ENCODE measurements around the gene TUBD1. TPM values are rescaled to one million over a fixed set of nuclear protein-coding genes. Genes with fewer than 3 reads are reported as not detected.

Gene TUBD1
- total and polyA plus RNA-seq, 2 of the 13 experiments (the other 11 are each of a cell fraction or from before 2014, with no cell fraction given), result 18.2 to 25.9 TPM

DNA sequence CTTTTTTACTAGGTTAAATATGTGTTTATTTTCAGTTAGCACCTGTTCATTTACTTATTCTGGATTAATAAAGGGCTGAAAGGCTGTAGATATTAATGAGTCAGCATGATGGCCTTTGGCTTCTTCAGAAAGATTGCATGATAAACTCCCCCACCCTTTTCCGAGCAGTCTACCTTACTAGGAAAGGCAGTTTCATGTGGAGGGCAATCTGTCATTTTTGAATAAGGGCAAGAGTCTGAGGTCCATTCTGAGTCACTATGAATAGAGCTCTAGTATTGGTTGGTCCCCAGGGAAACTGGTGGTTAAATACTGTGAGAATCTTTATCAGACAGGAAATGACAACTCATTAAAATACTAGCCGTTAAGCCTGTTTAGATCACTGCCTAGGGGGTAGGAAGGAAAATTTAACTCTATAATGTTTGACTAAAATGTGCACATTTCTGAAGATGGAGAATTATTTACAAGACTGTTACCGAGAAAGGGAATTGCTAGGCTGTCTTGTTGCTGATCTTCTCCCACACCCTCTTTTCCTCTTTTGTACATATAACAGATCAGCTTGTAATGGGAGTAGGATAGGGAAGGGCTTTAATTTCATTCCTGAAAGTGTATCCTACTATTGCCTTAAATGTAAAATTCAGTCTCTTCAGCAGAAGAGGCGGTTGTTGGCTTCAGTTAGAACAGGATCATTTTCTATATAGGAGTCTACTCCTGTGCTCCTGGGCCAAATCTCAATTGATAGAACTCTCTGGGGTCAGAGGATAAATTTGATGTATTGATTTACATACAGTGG, 63.3 kb downstream of the TUBD1 start (continued):
- TF ChIP-seq FOXP4 (CRISPR knock-in tag; IDR thresholded peaks at IDR 0.05) (peak; percentile 65), JUNB (CRISPR knock-in tag; IDR thresholded peaks at IDR 0.05; ENCODE audit: borderline replicate concordance) (peak; percentile 66; the same call in 1 of the 2 replicates), HNF4A (CRISPR knock-in tag; IDR thresholded peaks at IDR 0.05) (peak; percentile 58), ZNF878 (CRISPR knock-in tag; IDR thresholded peaks at IDR 0.05) (0 out of 2 replicates have a peak, but pooled peaks have one; percentile 9), HOXA7 (CRISPR knock-in tag; IDR thresholded peaks at IDR 0.05) (no peak), EP300 (IDR thresholded peaks at IDR 0.05; ENCODE audit: low read depth in 2 of 2, low read length in 2 of 2) (peak; percentile 51 to 61; a peak in 2 of 4 replicates), EP300 (CRISPR knock-in tag; IDR thresholded peaks at IDR 0.05; ENCODE audit: borderline replicate concordance) (peak; percentile 57), KDM6A (CRISPR knock-in tag; IDR thresholded peaks at IDR 0.05; ENCODE audit: low read depth) (0 out of 2 replicates have a peak, but pooled peaks have one; percentile 16), TEAD2 (CRISPR knock-in tag; IDR thresholded peaks at IDR 0.05) (no peak), HMG20A (CRISPR knock-in tag; IDR thresholded peaks at IDR 0.05; ENCODE audit: borderline replicate concordance) (peak; percentile 60; the same call in 1 of the 2 replicates), MED1 (CRISPR knock-in tag; IDR thresholded peaks at IDR 0.05) (peak; percentile 88), KDM2A (CRISPR knock-in tag; IDR thresholded peaks at IDR 0.05; ENCODE audit: borderline replicate concordance, low read depth) (no peak), MBD4 (IDR thresholded peaks at IDR 0.05; ENCODE audit: borderline replicate concordance, low read length) (no peak), ZFP62 (CRISPR knock-in tag; IDR thresholded peaks at IDR 0.05) (no peak), PHF21A (CRISPR knock-in tag; IDR thresholded peaks at IDR 0.05) (peak; percentile 55; the same call in 1 of the 2 replicates), SETDB1 (CRISPR knock-in tag; IDR thresholded peaks at IDR 0.05; ENCODE audit: borderline replicate concordance) (no peak), FOXK1 (CRISPR knock-in tag; IDR thresholded peaks at IDR 0.05; ENCODE audit: borderline replicate concordance, low read depth) (peak; percentile 27; the same call in 1 of the 2 replicates), ZC3H4 (CRISPR knock-in tag; IDR thresholded peaks at IDR 0.05; ENCODE audit: borderline replicate concordance) (no peak)
- TF ChIP-seq, protein P1, sequence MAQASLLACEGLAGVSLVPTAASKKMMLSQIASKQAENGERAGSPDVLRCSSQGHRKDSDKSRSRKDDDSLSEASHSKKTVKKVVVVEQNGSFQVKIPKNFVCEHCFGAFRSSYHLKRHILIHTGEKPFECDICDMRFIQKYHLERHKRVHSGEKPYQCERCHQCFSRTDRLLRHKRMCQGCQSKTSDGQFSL (CRISPR knock-in tag; IDR thresholded peaks at IDR 0.05), result no peak
- TF ChIP-seq, protein P2, sequence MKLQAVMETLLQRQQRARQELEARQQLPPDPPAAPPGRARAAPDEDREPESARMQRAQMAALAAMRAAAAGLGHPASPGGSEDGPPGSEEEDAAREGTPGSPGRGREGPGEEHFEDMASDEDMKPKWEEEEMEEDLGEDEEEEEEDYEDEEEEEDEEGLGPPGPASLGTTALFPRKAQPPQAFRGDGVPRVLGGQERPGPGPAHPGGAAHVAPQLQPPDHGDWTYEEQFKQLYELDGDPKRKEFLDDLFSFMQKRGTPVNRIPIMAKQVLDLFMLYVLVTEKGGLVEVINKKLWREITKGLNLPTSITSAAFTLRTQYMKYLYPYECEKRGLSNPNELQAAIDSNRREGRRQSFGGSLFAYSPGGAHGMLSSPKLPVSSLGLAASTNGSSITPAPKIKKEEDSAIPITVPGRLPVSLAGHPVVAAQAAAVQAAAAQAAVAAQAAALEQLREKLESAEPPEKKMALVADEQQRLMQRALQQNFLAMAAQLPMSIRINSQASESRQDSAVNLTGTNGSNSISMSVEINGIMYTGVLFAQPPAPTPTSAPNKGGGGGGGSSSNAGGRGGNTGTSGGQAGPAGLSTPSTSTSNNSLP (IDR thresholded peaks at IDR 0.05; ENCODE audit: low read depth, low read length), result peak; percentile 91
- TF ChIP-seq, protein P3, sequence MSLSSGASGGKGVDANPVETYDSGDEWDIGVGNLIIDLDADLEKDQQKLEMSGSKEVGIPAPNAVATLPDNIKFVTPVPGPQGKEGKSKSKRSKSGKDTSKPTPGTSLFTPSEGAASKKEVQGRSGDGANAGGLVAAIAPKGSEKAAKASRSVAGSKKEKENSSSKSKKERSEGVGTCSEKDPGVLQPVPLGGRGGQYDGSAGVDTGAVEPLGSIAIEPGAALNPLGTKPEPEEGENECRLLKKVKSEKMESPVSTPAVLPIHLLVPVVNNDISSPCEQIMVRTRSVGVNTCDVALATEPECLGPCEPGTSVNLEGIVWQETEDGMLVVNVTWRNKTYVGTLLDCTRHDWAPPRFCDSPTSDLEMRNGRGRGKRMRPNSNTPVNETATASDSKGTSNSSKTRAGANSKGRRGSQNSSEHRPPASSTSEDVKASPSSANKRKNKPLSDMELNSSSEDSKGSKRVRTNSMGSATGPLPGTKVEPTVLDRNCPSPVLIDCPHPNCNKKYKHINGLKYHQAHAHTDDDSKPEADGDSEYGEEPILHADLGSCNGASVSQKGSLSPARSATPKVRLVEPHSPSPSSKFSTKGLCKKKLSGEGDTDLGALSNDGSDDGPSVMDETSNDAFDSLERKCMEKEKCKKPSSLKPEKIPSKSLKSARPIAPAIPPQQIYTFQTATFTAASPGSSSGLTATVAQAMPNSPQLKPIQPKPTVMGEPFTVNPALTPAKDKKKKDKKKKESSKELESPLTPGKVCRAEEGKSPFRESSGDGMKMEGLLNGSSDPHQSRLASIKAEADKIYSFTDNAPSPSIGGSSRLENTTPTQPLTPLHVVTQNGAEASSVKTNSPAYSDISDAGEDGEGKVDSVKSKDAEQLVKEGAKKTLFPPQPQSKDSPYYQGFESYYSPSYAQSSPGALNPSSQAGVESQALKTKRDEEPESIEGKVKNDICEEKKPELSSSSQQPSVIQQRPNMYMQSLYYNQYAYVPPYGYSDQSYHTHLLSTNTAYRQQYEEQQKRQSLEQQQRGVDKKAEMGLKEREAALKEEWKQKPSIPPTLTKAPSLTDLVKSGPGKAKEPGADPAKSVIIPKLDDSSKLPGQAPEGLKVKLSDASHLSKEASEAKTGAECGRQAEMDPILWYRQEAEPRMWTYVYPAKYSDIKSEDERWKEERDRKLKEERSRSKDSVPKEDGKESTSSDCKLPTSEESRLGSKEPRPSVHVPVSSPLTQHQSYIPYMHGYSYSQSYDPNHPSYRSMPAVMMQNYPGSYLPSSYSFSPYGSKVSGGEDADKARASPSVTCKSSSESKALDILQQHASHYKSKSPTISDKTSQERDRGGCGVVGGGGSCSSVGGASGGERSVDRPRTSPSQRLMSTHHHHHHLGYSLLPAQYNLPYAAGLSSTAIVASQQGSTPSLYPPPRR (CRISPR knock-in tag; IDR thresholded peaks at IDR 0.05; ENCODE audit: borderline replicate concordance), result peak; percentile 53; the same call in 1 of the 2 replicates
